ENCODE results near the gene MPI.
"Not testable (repeated sequence)": the region's sequence is repeated elsewhere in the genome, so short reads cannot be mapped to it uniquely, and the experiment has no call there.

The MPI gene

DNA sequence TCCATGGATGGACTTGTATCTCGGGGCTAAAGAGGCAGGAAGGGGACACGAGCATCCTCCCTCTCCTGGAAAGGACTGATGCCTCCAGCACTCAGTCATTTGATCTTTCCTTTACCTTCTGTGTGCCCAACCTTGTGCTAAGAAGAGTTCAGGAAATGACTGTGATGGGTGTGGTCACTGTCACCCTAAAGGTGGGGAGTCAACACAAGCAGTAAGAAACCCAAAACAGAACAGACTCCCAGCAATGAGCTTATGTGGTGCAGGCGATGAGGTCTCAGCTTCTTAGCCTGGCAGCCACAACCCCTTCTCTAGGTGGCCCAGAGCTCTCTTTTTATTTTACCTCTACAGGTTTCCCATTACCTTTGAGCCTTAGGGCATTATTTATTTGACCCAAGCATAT lies 3.8 kb downstream of the MPI start:
- DNase-seq, result no peak

- DNase-seq, result not testable (repeated sequence)
These were observed 4.5 kb downstream of the MPI start for GRCh38 chr15:74894383-74894782.

DNA sequence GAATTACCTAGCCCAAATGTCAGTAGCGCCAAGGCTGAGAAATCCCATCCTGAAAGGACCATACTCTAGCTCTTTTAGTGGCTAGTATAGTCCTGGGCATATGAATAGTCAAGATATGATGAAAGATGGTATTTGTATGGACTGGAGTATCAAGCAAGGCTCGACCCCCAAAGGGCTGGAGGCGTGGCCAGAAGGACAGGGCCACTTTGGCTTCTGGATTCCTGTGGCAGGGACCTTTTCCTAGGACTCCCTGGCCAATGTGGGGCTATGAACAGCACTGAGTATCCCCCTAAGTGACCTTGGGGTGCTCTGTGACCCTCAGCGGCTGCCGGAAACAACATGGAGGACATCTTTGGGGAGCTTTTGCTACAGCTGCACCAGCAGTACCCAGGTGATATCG lies 6.0 kb downstream of the MPI start:
- DNase-seq, result no peak

GRCh38 chr15:74896316-74896715 lies 6.5 kb downstream of the MPI start:
- no peak for DNase-seq

DNA sequence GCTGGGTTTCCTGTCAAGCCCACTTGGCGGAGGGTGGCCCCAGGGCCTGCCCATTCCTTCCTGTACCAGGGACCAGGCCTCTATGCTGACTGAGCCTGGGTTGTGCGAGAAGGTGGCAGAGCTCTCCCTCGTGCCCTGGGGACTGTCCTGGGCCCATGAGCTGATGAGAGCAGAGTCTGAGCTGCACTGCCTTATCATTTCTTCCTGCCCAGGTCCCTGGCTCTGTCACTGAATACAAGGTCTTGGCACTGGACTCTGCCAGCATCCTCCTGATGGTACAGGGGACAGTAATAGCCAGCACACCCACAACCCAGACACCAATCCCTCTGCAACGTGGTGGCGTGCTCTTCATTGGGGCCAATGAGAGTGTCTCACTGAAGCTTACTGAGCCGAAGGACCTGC lies 7.5 kb downstream of the MPI start:
- DNase-seq, result no peak

DNA sequence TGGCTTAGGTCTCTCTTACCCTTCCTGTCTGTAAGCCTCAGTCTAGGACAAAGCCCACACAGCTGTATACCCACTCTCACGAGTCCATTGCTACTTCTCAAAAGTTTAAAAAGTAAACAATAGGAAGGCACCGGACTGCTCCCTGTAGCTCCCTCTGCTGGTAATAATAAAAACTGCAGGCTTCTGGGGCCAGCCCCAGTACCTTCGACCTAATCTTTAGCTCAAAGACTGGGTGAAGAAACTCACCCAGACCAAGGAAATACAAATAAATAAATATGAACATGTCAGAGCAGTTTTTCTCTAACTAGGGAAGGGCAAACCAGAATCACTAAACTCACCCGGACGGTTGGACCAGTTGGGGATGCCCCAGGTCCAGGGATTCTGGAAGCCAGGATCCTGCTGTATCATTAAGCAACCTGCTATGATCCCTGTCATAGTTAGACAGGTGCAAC lies 11.8 kb downstream of the MPI start:
- DNase-seq, result peak in 1 of 2 experiments; percentile 35

- no peak for DNase-seq
These were observed 12.6 kb downstream of the MPI start for GRCh38 chr15:74902295-74903075.

DNA sequence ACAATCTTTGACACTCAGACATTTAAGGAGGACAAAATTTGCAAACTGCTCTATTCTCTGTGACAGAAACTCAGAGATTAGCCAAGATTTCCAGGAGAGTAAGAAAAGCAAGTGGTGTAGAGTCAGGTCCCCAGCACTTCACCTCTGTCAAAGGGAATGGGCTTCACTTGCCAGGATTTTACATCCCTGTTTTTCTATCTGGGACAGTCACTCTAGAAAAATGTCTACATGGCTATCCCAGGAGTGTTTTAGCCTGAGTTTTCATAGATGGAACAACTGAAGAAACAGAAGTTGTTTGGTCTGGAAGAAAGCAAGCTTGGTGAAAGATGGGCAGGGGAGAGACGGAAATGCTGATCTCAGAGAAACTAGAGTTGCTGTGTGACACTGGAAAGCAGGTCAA lies 13.8 kb downstream of the MPI start:
- no peak for DNase-seq

GRCh38 chr15:74904190-74904805 lies 14.5 kb downstream of the MPI start:
- DNase-seq, result no peak

- DNase-seq, result no peak
These were observed 16.2 kb downstream of the MPI start for GRCh38 chr15:74906067-74906449.

GRCh38 chr15:74906450-74907162 lies 16.8 kb downstream of the MPI start, which contains the start of gene FAM219B:
Gene FAM219B, minus strand, starts transcription at chr15:74906851. Its CDS starts 51 bp downstream, at chr15:74906800.
- peak; percentile 57 to 86 for DNase-seq

GRCh38 chr15:74907163-74907870 lies 17.5 kb downstream of the MPI start:
- DNase-seq, result no peak

GRCh38 chr15:74908635-74909034 lies 18.8 kb downstream of the MPI start:
- DNase-seq, result no peak

GRCh38 chr15:74913041-74913440 lies 23.2 kb downstream of the MPI start:
- no peak for DNase-seq

GRCh38 chr15:74913799-74914198 lies 24.0 kb downstream of the MPI start:
- DNase-seq, result not testable (repeated sequence)

- no peak for DNase-seq
These were observed 27.8 kb downstream of the MPI start for GRCh38 chr15:74917676-74918075.

- no peak for DNase-seq
These were observed 30.6 kb downstream of the MPI start for GRCh38 chr15:74920456-74920855.

DNA sequence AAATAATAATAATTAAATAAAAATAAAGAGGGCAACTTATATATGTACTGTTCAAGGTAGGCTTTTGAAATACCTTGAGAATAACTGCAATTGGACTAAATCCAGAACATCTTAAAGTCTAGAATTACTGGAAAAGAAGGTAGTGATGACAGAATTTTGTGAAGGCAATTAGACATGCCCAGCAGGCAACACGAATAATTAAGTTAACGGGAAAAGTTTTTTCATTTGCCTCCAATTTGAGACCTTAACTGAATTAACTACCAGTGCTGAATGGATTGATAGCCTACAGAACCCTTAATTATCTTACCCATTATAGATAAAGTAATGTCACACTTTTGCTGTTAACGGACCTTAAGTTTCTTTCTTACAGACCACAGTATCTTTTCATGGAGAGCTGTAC lies 34.7 kb downstream of the MPI start:
- DNase-seq, result no peak

- DNase-seq, result no peak
These were observed 38.9 kb downstream of the MPI start for GRCh38 chr15:74928771-74929198.

- no peak for DNase-seq
These were observed 43.7 kb downstream of the MPI start for GRCh38 chr15:74933573-74933972.

- not testable (repeated sequence) for DNase-seq
These were observed 45.4 kb downstream of the MPI start for GRCh38 chr15:74935193-74935592.

DNA sequence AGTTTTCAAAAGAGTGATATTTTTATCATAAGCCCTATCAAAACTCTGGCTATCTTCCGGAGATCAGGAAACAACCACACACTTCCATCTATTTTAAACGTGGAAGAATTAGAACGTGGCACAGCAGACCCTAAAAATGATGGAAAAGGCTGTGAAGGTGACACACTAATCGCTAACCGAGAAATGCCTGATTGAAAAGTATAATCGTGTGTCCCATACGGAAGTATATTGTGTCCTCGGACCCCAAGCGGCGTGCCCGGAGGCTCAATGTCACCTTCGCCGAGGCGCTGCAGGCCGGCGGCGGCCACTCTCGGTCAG lies 47.4 kb downstream of the MPI start:
- DNase-seq, result no peak
